ENCODE measurements around the gene ERAP2. TPM values are rescaled to one million over a fixed set of nuclear protein-coding genes. Genes with fewer than 3 reads are reported as not detected.
A peak's percentile ranks its signal among the peaks of the same experiment; 100 is the strongest.
"Not testable (repeated sequence)": the region's sequence is repeated elsewhere in the genome, so short reads cannot be mapped to it uniquely, and the experiment has no call there.

The ERAP2 gene
- total RNA-seq, 1 experiment from 2014 or later: 2.6 TPM

DNA sequence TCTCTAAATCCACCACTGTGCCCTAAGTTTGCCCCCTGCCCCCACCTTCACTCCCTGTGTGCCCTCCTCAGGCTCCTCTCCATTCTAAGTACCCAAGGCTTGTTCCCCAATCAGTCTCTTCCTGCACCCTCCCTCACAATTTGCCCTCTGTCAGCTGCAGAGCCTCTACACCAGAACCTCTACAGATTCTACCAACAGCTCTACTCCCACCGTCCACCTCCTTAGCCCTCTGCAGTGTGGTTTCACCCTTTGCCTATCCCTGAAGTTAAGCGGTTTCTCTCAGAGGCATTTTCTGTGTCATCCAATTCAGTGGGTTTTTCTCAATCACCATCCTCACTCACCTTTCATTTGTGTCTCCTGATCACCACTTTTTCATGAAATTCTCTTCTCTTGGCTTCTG lies 13.2 kb upstream of the ERAP2 start:
- DNase-seq (ENCODE audit: extremely low read depth, low read depth): no peak

DNA sequence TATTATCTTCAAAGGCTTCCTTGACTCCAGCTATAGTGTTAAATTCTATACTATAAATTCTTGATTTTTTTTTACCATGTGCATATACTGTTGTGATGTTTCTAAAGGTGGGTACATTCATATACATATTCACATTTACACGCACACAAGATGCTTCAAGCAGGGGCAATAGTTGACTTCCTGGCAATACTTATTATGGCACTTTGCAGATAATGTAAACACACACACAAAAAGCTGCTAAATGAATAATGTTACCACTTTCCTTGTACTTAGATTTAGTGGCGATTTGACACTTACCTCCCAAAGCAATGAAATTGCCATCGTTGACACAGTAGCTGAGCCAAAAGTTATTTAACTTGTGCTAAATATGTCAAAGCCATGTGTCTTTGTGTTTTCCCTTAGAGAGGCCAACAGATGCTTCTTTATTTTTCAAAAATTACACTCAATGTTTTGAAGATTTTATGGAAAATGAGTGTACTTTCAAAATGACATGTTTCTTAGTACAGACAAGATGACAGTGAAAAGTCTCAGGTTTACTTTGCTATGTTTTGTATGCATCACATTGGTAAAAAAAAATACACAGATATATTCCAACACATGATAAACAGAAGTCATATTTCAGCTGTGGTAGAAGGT lies 12.2 kb upstream of the ERAP2 start:
- no peak for DNase-seq (ENCODE audit: extremely low read depth, low read depth)

DNA sequence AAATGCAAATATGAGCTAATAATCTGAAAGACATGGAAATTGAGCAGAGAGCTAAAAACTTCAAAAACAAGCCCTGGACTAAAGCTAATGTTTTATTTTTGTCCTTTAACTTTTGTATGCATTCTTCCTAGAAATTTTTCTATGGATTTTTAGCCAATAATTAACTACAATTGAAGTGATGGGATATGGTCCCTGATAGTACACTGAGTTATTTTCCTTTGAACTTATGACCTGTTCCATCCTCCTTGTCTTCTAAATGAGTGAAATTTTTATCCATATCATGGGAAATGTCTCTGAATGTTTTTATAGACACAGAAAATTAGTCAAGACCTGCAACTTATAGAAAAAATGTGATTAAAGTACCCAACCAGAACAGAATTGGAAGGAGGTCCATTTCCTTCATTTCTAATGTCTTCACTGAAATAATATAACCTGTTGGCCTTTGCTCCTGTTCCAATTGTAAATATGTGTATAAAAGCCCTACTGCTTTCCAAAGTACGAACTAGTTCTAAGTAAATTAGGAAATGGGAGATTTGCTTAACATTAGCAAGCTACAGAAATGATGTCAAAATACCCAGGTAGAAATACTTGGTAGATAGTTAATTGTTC lies 11.3 kb upstream of the ERAP2 start:
- no peak for DNase-seq (ENCODE audit: extremely low read depth, low read depth)

DNA sequence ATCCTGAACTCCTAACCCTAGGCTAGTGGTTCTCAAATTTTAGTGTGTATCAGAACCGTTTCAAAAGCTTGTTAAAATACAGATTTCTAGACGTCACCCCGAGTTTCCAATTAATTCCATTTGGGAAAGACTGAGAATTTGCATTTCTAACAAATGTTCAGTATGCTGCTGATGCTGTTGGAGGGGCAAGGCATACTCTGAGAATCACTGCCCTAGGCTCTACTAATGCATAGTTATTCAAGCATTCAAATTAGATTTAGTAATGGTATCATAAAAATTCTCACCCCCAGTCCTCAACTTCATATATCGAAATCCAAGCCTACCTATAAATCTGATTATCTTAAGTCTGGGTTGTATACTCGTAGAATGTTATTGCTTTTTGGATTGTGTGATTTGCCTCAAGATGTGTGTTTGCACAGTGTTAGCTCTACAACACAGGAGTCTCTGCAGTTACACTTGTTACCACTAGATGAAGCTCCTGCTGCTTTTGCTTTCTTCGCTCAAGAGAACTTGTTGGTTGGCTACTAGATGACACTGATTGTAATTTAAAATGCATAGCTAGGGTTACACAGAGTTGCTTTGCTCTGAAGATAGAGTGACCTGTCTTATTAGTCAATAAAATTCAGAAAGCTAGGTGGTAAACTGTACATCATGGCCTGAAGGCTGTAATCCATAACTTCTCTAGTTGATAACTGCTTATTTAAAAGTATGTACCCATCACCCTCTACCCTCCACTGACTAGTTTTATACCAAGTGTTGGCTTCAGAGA lies 7.5 kb upstream of the ERAP2 start:
- peak; percentile 67 for DNase-seq (ENCODE audit: extremely low read depth, low read depth)

DNA sequence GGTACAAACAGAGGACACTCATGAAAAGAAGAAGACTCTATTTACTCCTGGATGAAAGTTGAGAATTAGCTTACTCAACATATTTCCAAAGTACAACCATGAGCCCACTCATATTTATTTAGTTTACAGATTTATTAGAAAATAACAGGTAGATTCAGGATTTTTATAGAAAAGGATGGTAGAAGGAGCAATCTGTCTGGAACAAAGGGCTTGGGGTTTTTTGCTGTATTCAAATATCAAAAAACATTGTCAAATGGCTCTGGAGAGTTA lies 7.0 kb upstream of the ERAP2 start:
- DNase-seq (ENCODE audit: extremely low read depth, low read depth): no peak

DNA sequence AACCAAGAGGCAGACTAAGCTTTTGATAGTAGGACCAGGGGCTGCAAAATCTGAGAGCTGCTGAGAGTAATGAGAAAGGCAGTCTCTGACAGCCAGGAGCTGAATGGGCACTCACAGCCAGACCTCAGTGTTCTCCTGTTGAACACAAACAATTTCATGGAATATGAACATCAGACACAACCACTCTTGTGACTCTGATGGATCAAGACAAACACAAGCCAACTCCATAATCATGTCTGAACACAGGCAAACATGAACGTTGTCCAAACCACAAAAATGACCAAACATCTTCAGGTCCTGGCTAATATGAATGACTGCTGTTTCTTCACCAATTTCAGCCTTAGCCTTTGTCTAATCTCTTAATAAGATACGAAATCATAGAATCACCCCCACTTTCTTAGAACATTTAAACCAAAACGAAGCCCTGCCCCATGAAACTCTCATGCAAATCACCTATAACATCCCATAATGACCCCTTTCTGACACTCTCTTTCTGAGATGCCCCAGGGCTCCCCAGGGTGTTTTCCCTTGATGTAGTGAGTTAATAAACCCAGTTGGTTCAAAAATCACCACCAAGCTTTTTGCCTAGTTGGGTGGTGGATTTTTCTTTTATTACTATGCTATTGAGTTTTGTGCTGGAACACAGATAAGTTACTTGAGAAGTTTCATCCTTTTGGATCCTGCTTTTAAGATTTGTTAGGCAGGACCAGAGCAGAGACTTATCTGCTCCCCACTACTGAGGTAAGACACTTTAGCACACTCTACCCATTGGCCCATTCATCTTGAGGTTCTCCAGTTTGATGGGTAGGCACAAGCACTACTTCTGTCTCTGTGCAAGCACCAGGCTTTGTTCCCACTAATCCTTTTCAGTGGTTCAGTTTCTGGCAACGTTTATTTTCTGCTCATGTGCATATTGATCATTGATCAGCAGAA lies 5.9 kb upstream of the ERAP2 start:
- DNase-seq (ENCODE audit: extremely low read depth, low read depth): no peak

DNA sequence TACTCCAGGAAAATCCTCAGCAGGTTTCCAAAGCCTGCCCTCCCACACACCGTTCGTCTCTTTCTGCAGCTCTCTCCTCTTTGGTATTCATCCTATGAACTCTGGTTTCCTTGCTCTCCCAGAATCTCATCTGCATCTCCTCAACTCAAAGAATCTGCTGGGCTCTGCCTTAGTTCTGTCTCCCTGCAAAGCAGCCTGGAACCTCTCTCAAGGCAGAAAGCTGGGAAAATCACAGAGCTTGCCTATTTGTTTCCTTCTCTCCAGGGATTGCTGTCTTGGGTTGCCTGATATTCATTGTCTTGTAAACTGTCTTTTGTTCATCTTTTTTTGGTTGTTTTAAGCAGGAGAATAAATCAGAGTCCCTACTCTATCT lies 5.3 kb upstream of the ERAP2 start:
- no peak for DNase-seq (ENCODE audit: extremely low read depth, low read depth)

DNA sequence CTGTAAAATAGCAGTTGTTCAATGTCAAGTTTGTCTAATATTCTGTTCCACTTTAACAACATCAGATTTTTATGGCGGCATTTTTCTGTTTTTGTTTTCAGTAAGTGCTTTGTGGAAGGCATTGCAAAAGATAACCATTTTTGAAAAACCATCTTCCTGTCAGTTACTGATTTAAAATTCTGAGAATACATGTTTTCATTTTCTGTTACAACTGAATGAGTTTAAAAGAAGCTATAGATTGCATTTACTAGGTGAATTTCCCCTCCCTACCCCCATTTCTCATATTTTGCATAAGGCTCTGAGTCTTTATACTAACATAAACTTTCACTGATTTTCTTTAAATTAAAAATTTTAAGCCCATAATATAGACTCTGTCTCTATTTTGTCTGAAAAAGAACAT lies 4.6 kb upstream of the ERAP2 start:
- no peak for DNase-seq (ENCODE audit: extremely low read depth, low read depth)

DNA sequence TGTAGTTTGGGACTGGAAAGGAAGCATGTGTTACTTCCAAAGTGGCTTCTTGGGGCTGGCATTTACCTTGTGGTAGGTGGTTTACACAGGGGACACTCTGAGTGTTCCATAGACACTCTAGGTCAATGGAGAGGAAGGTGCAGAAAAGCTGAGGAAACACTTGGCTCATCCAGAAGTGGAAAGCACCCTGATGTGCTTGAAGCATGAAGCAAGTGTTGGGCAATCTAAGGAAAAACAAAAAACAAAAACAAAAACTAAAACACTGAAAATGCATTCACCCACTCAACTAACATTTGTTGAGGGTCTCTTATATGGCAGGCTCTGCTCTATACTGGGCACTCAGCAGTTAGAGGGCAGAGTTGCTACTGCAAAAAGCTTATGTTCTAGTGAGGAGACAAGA lies 2.9 kb upstream of the ERAP2 start:
- DNase-seq (ENCODE audit: extremely low read depth, low read depth): no peak

DNA sequence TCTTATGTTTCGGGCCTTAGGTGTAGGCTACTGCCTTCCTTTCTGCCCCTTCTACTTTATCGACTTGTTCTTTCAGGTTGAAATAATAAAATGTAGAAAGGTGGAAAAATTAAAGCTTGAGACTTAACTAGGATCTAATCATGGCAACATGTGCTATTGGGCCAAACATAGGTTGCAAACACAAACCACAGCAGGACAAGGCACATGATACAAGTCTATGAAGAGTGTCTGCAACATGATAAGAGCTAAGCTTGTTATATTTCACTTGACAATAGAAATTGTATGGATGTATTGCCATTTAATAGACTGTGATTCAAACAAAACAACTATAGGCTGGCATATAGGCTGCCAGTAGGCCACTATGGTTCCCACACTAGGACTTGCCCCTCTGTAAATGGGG lies 1.7 kb upstream of the ERAP2 start:
- no peak for DNase-seq (ENCODE audit: extremely low read depth, low read depth)

DNA sequence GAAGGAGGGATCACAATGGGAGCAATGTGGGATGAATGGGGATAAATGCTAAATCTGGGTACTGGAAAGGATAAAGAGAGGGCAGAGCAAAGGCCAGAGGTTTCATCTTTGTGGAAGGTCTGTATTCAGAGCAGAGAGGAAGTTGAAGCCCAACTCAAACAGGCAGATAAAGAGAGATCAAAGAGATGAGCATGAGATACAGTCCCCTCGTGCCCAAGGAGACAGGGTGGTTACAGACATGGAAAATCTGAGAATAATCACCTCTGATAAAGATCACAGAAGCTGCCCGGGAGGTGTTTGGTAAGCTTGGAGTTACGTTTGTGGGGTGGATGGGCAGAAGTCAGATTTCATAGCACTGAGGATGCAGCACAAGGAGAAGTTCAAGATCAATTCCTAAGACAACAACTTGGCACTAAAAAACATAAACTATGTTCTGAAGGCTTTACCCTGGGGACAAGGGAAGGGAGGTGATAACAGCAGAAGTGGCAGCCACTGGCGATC lies 459 bp upstream of the ERAP2 start:
- DNase-seq (ENCODE audit: extremely low read depth, low read depth): peak; percentile 8

DNA sequence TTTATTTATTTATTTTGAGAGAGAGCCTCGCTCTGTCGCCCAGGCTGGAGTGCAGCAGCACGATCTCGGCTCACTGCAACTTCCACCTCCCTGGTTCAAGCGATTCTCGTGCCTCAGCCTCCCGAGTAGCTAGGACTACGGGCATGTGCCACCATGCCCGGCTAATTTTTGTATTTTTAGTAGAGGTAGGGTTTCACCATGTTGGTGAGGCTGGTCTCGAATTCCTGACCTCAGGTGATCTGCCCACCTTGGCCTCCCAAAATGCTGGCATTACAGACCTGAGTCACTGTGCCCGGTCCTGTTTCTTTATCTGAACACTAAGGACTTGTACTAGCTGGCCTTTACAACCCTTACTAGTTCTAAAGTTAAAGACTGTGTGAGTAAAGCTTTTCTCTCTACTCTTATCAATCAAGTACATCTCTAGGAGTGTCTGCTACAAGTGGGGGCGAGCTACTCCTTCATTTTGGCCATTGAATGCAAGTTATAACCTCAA lies 723 bp downstream of the ERAP2 start:
- not testable (repeated sequence) for DNase-seq (ENCODE audit: extremely low read depth, low read depth)

DNA sequence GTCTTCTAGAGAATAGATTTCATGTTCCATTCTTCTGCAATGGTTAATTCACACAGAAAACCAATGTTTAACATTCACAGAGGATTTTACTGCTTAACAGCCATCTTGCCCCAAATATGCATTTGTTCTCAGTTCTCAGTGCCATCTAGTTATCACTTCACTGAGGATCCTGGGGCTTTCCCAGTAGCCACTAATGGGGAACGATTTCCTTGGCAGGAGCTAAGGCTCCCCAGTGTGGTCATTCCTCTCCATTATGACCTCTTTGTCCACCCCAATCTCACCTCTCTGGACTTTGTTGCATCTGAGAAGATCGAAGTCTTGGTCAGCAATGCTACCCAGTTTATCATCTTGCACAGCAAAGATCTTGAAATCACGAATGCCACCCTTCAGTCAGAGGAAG lies 3.4 kb downstream of the ERAP2 start:
- DNase-seq (ENCODE audit: extremely low read depth, low read depth): no peak

DNA sequence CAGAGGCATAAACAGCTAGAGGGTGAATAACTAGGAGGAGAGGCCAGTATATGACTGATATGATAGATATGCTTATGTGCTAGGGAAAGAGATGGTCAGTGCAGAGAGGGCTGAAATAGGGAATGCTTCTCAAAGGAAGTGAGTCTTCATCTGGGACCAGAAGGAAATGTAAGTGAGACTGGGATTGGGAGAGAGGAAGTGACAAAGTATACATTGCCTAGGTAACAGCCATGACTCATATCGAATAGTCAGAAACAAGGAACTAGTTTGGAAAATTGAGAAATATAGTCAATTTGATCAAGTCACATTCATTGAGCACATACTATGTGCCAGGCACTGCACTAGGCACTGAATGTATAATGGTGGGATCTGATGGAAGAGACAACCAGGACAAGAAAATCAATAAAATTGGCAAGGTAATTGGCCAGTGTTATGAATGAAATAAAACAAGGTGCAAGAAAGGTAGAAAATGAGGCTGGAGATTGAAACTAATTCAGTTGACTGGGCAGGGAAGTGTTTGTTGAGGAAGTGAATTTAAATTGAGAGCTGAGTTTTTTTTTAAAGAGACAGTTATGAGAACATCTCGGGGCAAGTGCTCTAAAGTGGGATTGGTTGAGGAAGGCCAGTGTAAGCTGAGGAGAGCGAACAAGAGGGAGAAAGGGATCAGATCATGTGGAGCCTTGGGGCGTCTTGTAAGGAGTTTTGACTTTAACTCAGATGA lies 4.3 kb downstream of the ERAP2 start:
- no peak for DNase-seq (ENCODE audit: extremely low read depth, low read depth)

DNA sequence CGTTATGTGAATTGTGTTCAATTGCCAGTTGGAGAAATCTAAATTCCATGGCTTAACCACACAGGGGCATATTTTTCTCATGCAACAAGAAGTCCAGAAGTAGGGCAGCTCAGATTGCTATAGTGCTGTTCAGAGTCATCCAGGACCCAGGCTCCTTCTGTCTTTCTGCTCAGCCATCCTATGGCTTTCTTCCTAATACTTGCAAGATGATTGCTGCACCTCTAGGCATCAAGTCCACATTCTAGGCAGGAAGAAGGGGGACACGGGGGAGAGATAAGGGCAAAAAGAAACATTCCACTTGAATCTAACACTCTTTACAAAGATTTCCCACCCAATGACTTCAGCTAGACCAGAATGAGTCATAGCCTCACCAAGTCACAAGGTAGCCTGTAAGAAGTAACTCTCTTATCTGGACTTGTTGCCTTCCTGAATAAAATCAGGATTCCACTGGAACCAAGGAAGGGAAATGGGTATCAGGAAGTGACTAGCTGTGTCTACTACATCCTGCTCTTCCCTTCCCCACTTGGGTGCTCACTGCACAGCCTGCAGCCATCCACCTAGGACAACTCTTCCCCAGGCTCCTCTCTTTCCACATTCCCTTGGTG lies 5.3 kb downstream of the ERAP2 start:
- DNase-seq (ENCODE audit: extremely low read depth, low read depth): no peak

DNA sequence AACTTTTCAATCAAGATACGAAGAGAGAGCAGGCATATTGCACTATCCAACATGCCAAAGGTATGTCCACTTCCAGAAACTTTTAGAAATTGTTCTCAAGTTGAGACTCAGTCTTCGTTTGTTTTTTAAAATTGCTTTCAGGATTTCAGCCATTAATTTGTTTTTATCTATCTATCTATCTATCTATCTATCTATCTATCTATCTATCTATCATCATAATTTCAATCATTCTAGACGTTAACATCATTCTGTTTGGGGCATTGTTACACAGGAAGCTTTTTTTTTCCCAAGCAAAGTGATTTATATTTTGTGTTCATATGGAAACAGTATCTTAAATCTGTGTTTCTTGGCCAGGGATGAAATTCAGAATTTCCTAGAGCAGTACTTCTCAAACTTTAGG lies 7.6 kb downstream of the ERAP2 start:
- DNase-seq (ENCODE audit: extremely low read depth, low read depth): no peak

DNA sequence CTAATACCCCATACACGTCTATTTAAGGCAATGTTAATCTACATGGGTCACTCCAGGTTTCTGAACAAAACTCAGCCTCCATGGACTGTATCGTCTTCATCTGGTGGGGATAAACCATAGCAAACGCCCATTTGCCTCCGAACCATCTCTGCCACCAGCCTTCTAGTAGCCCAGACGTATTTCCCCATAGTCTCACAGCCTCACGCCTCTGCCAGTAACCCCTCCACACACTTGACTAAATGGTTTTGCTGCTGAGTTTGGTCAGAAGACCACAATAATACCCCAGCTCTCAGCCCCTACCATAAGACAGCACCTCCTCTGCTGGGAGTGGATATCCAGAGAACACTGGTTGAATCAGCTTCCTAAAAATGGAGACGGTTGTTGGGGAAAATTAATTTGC lies 8.7 kb downstream of the ERAP2 start:
- no peak for DNase-seq (ENCODE audit: extremely low read depth, low read depth)

DNA sequence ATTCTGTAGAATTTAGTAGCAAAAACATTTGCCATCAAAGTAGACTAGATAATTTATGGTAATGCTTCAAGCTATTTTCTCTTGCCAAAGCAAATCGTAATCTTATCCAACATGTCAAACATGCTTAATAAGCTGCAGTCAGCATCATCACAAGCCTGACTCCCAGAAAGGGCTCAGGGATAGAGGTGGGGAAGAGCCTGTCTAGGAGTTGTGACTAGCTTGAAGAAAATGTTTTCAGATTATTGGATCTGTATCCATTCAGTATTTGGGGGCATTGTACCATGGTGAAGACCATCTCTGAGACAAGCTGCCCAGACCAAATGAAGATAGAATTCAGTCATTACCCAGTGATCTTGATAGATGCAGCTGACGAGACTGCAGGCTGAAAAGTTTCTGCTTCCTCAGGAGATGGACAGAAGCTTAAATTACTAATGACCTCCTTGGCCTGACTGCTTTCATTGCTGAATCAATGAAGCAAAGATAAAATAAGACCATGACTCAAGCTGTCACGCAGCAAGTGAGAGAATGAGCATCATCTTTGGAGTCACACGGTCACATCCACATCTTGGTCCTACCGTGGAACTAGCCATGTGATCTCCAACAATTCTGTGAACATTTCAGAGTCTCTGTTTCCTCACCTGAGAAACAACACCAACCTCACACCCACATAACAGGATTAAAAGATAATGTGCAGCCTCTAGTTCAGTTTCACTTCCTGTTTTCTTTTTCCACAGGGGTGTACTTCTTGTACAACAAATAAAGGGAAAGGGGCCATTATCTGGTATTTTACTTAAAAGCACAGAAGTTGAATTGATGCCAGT lies 9.4 kb downstream of the ERAP2 start:
- no peak for DNase-seq (ENCODE audit: extremely low read depth, low read depth)

DNA sequence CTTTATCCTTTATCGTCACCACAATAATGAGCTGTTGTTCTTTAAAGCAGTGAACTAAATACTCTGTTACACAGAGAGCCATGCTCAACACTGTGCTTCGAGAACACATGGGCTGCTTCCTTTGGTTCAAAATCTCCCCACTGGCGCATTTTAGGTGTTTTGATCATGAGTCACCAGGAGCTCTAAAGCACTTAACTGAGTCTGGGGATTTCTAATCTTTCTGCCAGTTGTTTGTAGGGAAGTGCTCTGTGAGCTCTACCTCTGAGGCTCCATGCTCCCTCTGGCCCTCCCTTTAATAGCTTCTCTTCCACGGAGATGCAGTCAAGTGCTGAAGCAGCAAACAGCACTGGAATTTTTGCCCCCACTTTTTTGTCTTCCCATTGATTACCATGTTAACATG lies 17.0 kb downstream of the ERAP2 start:
- no peak for DNase-seq (ENCODE audit: extremely low read depth, low read depth)
